CD4-positive, alpha-beta T cell treated with Interferon gamma for 1 hour (primary cell): ENCODE results near the gene TXNDC11.

Experiments
- DNase-seq: peaks from one replicate; pipeline ENCODE4 v3.0.0-alpha.2; 2020

Gene TXNDC11

GRCh38 chr16:11655655-11656054 is 87.0 kb downstream of the TXNDC11 start:
- no peak for DNase-seq

- DNase-seq = no peak
These were observed 90.9 kb downstream of the TXNDC11 start for GRCh38 chr16:11651796-11652195.

- no peak for DNase-seq
These were observed 91.7 kb downstream of the TXNDC11 start for GRCh38 chr16:11650641-11651591.

- DNase-seq = no peak
These were observed 93.4 kb downstream of the TXNDC11 start for GRCh38 chr16:11649276-11649675.

- DNase-seq = no peak
These were observed 99.9 kb downstream of the TXNDC11 start for GRCh38 chr16:11642765-11643116.

- DNase-seq = peak; percentile 57
These were observed 101.5 kb downstream of the TXNDC11 start for GRCh38 chr16:11640987-11641817.

- peak; percentile 82 for DNase-seq
These were observed 102.4 kb downstream of the TXNDC11 start for GRCh38 chr16:11639925-11640899.

GRCh38 chr16:11639008-11639562 is 103.6 kb downstream of the TXNDC11 start:
- DNase-seq = no peak

- no peak for DNase-seq
These were observed 104.5 kb downstream of the TXNDC11 start for GRCh38 chr16:11638140-11638539.

GRCh38 chr16:11637320-11637719 is 105.3 kb downstream of the TXNDC11 start:
- DNase-seq = no peak

GRCh38 chr16:11636172-11636721 is 106.4 kb downstream of the TXNDC11 start:
- no peak for DNase-seq

GRCh38 chr16:11635679-11636171 is 106.9 kb downstream of the TXNDC11 start:
- DNase-seq = no peak

- DNase-seq = no peak
These were observed 107.5 kb downstream of the TXNDC11 start for GRCh38 chr16:11635113-11635652.

- no peak for DNase-seq
These were observed 108.3 kb downstream of the TXNDC11 start for GRCh38 chr16:11634312-11634711.

- no peak for DNase-seq
These were observed 109.5 kb downstream of the TXNDC11 start for GRCh38 chr16:11633113-11633512.

- no peak for DNase-seq
These were observed 110.2 kb downstream of the TXNDC11 start for GRCh38 chr16:11632455-11632939.

GRCh38 chr16:11631214-11631613 is 111.4 kb downstream of the TXNDC11 start:
- no peak for DNase-seq

GRCh38 chr16:11630768-11631056 is 111.9 kb downstream of the TXNDC11 start:
- DNase-seq = no peak

- no peak for DNase-seq
These were observed 112.5 kb downstream of the TXNDC11 start for GRCh38 chr16:11630046-11630767.
